NCI-H1930 (cell line): ENCODE results near the gene CAVIN1.
"Not testable (repeated sequence)": the region's sequence is repeated elsewhere in the genome, so short reads cannot be mapped to it uniquely, and the experiment has no call there.

ENCODE experiments used
- DNase-seq, 2 experiments: peaks; one replicate each; lab custom pipeline; 2025; lab: John Stamatoyannopoulos, UW

CAVIN1 gene

GRCh38 chr17:42405963-42406495, 17.0 kb downstream of the CAVIN1 start:
- peak; percentile 37 to 44 for DNase-seq

- DNase-seq: no peak
Measured at GRCh38 chr17:42405076-42405475, 18.0 kb downstream of the CAVIN1 start.

GRCh38 chr17:42404326-42405055, 18.6 kb downstream of the CAVIN1 start:
- DNase-seq: no peak

- no peak for DNase-seq
Measured at GRCh38 chr17:42403150-42403549, 19.9 kb downstream of the CAVIN1 start.

GRCh38 chr17:42402117-42402516, 20.9 kb downstream of the CAVIN1 start:
- DNase-seq: no peak

GRCh38 chr17:42400844-42401375, 22.1 kb downstream of the CAVIN1 start:
- DNase-seq: not testable (repeated sequence)

- no peak for DNase-seq
Measured at GRCh38 chr17:42399948-42400843, 22.9 kb downstream of the CAVIN1 start.

GRCh38 chr17:42399121-42399520, 23.9 kb downstream of the CAVIN1 start:
- DNase-seq: no peak

GRCh38 chr17:42395601-42396000, 27.5 kb downstream of the CAVIN1 start:
- DNase-seq: not testable (repeated sequence)

GRCh38 chr17:42394838-42395237, 28.2 kb downstream of the CAVIN1 start:
- DNase-seq: no peak

- no peak for DNase-seq
Measured at GRCh38 chr17:42392692-42393415, 30.2 kb downstream of the CAVIN1 start.

GRCh38 chr17:42391439-42391838, 31.6 kb downstream of the CAVIN1 start:
- not testable (repeated sequence) for DNase-seq

- DNase-seq: no peak
Measured at GRCh38 chr17:42389899-42390298, 33.2 kb downstream of the CAVIN1 start.

- no peak for DNase-seq
Measured at GRCh38 chr17:42389135-42389417, 34.0 kb downstream of the CAVIN1 start.

- peak; percentile 98 to 99 for DNase-seq
Measured at GRCh38 chr17:42388381-42389134, 34.5 kb downstream of the CAVIN1 start, which contains the start of gene STAT3. Gene STAT3, minus strand, starts transcription at chr17:42388442. Its CDS starts 39,926 bp downstream, at chr17:42348516.

GRCh38 chr17:42387661-42388380, 35.2 kb downstream of the CAVIN1 start:
- no peak for DNase-seq

GRCh38 chr17:42386777-42387657, 36.0 kb downstream of the CAVIN1 start:
- no peak for DNase-seq

GRCh38 chr17:42381898-42382297, 41.2 kb downstream of the CAVIN1 start:
- DNase-seq: no peak

- DNase-seq: no peak
Measured at GRCh38 chr17:42380935-42381334, 42.1 kb downstream of the CAVIN1 start.
